Fibroblast of the aortic adventitia (primary cell): Measurements from ENCODE around the gene TMEM273. TPM values are rescaled to one million over a fixed set of nuclear protein-coding genes. Genes with fewer than 3 reads are reported as not detected.

ENCODE experiments used
- DNase-seq: peaks from one replicate; pipeline ENCODE4 v3.0.0-alpha.2; 2010; ENCODE audit warnings: low read depth
- H3K4me3 ChIP-seq: 2 replicates; pipeline ENCODE4 v1.5.1; 2011; ENCODE audit warnings: low read depth, mild to moderate bottlenecking, control low read depth, low read length, moderate library complexity
- total RNA-seq: library from RNA; depleted of rRNA; stranded (reverse); fragments of >200 nt; gene quantifications from 2 replicates; pipeline ENCODE4 v1.2.3, GENCODE V29; 2012; ENCODE audit warnings: low replicate concordance
- TF ChIP-seq, protein P1 (sequence below): IDR thresholded peaks from 2 replicates; pipeline ENCODE4 v1.5.1; 2011; ENCODE audit warnings: mild to moderate bottlenecking, low read length, control low read depth, inconsistent platforms; ENCODE audit not compliant: insufficient read depth

The TMEM273 gene
- total RNA-seq, 1 donor = not detected

DNA sequence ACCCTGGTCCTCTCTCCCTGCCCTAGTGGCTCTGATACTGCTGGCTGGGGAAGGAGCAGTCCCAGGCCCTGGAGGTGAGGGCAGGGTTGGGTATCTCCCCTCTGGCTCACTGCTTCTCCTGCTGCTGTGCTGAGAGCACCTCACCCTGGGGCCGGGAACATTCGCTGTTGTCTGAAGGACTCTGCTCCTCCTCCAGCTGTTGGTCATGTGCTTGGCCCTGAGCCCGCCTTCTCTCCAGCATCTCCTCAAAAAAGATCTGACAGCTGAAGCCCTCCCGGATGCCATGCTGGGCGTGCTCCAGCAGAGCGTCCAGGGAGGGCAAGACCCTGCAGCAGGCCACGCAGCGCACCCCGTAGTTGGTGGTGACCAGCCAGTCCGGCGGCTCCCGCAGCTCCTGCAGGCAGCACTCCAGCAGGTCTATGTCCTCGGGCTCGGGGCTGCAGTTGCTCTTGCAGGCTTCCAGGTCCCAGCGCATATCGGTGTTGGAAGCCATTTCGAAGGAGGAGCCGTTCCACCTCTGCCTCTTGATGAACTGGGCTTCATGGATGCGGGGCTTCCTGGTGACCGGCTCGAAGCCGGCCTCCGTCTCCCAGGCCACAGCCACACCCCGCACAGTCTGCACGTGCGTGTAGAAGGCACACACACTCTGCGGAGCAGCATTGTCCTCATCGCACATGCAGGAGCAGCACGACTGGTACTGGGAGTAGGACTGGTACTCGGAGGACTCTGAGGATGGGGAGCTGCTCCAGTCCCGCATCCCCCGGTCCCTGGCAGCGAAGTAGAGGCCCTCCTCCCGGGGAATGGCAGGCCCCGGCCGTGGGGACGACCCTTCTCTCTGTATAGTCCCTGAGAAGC is 56.5 kb downstream of the TMEM273 start:
- TF ChIP-seq, protein P1, sequence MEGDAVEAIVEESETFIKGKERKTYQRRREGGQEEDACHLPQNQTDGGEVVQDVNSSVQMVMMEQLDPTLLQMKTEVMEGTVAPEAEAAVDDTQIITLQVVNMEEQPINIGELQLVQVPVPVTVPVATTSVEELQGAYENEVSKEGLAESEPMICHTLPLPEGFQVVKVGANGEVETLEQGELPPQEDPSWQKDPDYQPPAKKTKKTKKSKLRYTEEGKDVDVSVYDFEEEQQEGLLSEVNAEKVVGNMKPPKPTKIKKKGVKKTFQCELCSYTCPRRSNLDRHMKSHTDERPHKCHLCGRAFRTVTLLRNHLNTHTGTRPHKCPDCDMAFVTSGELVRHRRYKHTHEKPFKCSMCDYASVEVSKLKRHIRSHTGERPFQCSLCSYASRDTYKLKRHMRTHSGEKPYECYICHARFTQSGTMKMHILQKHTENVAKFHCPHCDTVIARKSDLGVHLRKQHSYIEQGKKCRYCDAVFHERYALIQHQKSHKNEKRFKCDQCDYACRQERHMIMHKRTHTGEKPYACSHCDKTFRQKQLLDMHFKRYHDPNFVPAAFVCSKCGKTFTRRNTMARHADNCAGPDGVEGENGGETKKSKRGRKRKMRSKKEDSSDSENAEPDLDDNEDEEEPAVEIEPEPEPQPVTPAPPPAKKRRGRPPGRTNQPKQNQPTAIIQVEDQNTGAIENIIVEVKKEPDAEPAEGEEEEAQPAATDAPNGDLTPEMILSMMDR = no peak
- no peak for DNase-seq
- H3K4me3 ChIP-seq = no peak overlapping the region

DNA sequence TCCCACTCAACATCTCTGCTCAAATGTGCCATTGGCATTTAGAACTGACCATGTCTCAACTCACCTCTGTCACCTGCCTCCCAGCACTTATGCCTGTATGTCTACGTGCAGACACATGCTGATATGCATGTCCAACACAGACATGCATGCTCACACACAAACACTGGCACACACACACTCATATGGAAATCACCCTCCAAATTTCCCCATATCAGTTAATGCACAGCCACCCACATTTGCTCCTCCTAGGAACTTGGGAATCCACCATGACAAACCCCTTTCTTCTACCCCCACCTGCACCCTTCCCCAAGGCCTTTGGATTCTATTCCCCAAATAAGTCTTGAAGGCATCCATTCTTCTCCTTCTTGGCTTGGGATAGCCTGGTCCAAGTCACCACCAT is 58.8 kb downstream of the TMEM273 start:
- DNase-seq = no peak
- TF ChIP-seq, protein P1 = no peak
- H3K4me3 ChIP-seq = no peak overlapping the region

DNA sequence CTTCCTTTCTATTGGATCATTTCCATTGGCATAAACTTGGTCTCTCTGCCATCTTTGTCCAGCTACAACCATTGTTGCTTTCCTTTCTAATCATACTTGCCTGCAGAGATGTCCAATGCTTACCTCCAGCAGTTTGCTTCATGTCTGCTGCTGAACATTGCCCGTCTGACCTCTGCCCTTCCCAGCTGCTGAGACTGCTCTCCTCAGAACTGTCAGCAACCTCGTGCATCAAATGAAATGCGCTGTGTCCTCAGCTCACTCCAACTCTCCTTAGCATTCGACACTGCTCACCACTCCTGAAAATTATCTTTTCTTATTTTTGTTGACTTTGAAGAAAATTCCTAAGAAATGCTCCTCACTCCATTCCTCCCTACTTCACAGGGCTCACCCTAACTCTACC is 59.3 kb downstream of the TMEM273 start:
- no peak overlapping the region for H3K4me3 ChIP-seq
- TF ChIP-seq, protein P1 = no peak
- DNase-seq = no peak

DNA sequence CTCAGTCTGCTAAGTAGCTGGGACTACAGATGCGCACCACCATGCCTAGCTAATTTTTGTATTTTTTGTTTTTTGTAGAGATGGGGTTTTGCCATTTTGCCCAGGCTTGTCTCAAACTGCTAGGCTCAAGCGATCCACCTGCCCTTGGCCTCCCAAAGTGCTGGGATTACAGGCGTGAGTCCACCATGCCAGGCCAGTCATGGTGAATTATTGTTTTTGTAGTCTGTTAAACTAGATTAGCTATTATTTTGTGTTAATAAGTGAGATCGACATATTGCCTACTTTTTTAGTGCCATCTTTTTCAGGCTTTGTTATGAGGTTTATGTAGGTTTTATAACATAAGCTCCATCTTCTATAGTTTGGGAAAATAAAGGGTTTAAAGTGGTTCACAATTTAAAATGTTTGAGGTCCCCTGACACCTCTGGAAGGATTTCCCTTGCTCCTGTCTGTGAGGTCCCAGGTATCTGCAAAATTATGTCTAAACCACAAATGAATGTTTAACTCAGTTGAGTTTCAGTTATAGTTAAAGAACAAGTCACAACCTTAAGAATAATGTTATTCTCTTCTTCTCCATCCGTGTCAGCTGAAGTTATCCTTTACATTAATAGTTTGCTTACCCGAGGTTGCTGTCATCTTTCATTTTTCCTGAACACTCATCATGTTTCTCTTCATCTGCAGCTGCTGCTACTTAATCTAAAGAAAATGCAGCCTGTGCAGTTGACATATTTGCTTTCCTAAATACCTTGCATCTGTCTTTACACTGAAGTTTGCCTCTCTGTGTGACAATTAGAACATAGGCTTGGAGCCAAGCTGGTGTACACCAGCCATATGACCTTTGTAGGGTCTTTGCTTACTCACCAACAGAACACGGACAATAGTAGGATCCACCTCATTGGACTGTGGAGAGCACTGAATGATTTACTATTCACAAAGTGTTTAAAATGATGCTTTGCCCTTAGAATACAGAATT is 63.9 kb downstream of the TMEM273 start:
- TF ChIP-seq, protein P1 = no peak

DNA sequence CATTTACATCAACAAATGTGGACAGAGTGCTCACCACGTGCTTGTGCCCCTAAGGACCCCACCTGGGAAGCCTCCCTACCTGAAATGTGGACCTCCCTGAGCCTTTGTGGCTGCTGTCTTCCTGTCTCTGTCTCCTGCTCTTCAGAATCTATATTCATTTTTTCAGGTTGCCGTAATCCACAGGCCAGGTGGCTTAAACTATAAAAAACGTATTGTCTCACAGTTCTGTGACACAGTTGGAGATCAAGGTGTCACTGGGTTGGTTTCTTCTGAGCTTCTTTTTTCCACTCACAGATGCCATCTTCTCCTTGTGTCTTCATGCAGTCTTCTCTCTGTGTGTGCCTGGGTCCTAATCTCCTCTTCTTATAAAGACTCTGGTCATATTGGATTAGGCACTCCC is 67.3 kb downstream of the TMEM273 start:
- DNase-seq = no peak
- TF ChIP-seq, protein P1 = no peak
- H3K4me3 ChIP-seq = no peak overlapping the region

More for the DNA sequence above, 63.9 kb downstream of the TMEM273 start:
- no peak overlapping the region for H3K4me3 ChIP-seq
- no peak for DNase-seq

DNA sequence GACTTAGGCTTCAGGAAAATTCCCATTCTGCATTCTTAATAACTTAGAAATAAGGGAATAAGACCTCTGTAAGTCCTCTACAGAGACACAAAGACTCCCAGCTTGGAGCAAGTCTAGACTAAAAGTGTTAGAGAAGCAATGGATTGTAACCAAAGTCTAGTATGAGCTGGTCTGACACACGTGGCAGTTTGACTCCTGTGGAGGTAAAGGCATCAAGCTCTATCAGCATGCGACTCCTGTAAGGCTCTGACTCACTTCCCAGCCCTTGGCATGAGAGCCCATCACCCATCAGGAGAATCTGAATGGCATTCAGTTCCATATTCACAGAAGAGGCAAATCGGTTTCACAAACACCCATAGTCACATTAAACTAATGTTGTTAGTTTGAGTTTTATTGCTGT is 68.4 kb downstream of the TMEM273 start:
- H3K4me3 ChIP-seq = no peak overlapping the region
- TF ChIP-seq, protein P1 = no peak
- no peak for DNase-seq
